NCI-H774 (cell line): ENCODE results near the gene RAVER1.
"Not testable (repeated sequence)": the region's sequence is repeated elsewhere in the genome, so short reads cannot be mapped to it uniquely, and the experiment has no call there.

Experiments used
- DNase-seq: peaks from one replicate; lab custom pipeline; 2025; lab: John Stamatoyannopoulos, UW

The RAVER1 gene

GRCh38 chr19:10343495-10343894 lies 10.2 kb upstream of the RAVER1 start:
- no peak for DNase-seq

DNA sequence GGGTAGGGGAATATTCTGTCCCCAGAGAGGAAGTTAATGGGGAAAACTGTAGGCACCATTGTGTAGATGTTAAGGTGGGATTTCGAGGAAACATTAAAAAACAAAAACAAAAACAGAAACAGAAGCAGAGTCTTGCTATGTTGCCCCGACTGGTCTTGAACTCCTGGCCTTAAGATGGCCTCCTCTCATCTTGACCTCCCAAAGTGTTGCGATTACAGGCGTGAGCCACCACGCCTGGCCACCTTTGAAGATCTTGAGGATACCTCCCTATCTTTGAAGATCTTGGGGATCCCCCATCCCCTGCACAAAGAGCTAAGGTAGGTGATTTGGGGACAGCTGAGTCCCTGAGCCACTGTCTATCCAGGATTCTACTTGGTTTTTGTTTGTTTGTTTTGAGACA lies 6.6 kb upstream of the RAVER1 start:
- no peak for DNase-seq

DNA sequence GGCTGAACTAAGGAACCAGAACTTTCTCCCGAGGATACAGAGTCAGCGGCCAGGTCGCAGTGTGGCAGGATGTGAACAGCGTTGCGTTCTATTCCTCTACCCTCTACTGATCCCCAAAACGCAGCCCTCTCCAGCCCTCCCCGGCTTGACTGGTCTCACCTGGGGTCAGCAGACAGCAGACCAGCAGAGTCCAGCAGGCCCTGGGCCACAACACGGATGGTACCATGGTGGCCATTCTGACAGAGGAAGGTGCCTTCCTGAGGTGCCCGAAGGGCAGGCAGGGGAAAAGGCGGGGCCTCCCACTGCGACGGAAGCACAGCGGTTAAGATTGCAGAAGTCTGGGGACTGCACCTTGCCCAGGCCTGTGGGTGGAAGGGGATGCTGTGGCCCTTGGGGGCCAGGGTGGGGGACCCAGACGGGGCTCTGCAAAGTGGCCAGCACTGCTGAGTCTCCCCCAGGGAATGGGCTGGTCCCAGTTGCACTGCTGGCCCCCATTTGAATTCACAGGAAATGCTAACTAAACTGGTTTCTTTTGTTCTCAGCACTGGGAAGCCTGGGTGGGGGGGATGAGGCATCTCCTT lies 6.1 kb upstream of the RAVER1 start, which contains the start of gene ICAM3:
TSS of gene ICAM3 (minus strand) at position 245 of the 581 bp plus-strand sequence. CDS start at position 235, 10 bp downstream.
- no peak for DNase-seq

- DNase-seq, result no peak
Measured at GRCh38 chr19:10338940-10339339, 5.6 kb upstream of the RAVER1 start.

GRCh38 chr19:10336725-10337124 lies 3.4 kb upstream of the RAVER1 start:
- DNase-seq, result not testable (repeated sequence)

- no peak for DNase-seq
Measured at GRCh38 chr19:10335352-10335985, 2.1 kb upstream of the RAVER1 start.

- DNase-seq, result peak; percentile 73
Measured at GRCh38 chr19:10334588-10335351, 1.4 kb upstream of the RAVER1 start.

- DNase-seq, result no peak
Measured at GRCh38 chr19:10333758-10334587, 644 bp upstream of the RAVER1 start.

DNA sequence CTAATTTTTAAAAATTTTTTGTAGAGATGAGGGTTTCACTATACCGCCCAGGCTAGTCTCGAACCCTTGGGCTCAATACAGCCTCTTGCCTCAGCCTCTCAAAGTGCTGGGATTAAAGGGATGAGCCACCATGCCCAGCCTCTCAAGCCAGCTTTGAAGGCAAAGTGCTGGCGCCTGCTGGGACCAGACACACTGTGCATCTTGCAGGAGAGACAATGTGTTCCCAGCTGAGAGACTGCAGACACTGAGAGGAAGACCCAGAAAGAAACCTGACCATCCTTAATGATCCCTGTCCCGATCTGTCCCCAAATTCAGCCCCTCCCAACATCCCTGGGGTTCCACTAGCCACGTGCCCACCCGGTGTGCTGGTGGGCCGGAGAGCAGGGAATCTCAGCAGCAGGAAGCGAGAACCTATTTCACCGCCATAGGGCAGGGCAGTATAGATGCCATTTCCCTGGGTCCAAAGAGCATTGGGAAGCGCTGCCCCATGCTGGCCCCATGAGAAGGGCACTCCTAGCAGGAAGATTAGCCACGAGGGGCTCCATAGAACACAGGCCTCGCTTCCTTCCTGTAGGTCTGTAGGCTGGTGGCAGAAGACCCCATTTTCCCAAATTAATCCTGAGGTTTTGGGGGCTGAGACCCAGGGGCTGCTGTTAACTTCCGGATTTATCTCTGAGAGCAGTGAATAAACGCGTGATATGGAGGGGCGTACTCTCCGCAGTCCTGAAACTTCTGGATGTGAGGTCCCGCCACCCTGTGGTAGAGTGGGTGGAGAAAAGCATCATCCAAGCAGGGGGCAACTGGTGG lies 968 bp downstream of the RAVER1 start:
- no peak for DNase-seq

DNA sequence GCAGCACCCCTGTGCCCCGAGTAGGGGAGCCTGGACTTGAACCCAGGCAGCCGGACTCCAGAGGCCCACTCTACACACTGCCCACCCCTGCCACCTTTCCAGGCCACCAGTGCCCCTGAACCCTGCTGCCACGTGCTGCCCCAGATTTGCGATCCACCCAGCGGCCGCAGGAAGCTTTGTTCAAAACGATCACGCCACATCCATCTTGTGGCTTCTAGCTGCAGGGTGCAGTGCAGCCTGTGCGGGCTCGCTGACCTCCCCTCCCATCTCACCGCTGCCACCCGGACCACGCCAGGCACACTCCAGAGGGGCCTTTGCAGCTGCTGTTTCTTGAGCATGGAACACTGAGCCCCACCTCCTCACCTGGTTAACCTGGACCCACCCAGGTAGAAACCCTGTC lies 3.8 kb downstream of the RAVER1 start:
- no peak for DNase-seq

DNA sequence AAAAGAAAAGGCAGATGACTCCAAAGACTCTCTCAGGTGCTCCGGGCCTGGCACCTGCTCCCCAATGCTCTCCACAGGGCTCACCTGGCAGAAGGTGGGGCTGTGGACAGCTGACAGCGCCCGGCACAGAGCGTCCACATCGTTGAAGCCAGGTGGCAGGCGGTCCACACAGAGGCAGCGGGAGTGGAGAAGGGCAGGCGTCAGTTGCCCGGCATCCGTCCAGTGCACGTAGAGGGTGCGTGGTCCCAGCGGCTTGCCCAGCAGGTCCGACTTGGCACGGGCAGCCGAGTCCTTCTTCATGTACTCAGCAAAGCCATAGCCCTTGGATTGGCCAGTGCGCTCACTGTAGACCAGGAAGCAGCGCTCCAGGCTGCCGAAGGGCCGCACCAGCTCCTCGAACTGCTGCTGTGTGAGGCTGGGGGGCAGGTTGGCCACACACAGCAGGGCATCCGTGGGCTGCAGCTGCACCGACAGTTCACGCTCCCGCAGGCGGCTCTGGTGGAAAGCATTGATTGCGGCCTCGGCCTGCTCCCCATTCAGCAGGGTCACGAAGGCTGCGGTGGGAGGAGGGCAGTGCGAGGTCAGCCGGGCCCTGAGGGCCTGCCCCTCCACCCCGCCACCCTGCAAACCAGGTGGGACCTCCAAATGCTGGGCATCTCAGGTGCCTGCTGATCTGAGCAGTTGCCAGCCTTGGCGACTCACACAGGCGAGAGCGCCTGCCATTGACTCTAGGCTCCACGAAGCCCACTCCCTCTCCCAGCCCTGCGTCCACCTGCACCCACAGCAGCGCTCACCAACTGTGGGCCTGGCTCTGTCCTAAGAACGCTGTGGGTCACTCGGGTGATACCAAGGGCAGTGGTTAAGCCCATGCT lies 4.5 kb downstream of the RAVER1 start:
- no peak for DNase-seq

- DNase-seq, result no peak
Measured at GRCh38 chr19:10327793-10328192, 5.5 kb downstream of the RAVER1 start.

- DNase-seq, result no peak
Measured at GRCh38 chr19:10325732-10326131, 7.6 kb downstream of the RAVER1 start.

DNA sequence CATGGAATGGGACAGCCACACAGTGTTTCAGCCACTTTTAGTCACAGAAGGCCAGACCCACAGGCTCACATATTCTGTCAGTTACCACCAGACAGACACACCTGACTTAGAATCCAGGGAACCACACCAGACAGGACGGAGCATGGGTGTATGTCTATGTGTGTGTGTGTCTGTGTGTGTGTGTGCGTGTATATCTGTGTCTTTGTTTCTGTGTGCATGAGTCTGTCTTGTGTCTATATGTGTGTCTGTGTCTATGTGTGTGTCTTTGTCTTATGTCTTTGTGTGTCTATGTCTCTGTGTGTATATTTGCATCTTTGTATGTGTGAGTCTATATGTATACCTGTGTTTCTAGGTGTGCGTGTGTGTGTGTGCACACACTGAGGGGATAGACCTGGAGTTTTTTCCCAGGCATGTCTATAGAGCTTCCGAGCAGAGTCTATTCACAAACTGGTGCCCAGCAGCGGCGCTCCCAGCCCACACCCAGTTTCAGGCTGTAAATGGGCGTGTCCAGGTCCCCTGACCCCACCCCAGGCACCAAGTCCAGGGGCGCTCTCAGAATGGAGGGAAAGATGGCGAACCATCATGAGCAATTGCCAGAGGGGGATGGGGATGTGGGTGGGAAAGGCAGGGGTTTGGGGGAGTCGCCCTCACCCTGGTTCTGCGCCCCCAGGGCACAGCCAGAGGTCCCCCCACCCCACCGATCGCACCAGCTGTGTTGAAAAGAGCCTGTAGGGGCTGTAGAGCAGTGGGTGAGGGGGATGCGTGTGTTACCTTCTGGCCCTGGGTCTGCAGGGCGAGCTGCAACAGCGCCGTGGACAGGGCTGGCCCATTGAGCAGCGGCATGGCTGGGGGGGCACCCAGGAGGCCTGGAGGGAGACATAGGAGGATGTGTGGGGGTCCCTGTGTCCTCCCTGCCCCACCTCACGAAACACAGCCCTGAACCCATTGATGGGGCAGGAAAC lies 11.2 kb downstream of the RAVER1 start:
- no peak for DNase-seq

GRCh38 chr19:10321417-10321797 lies 11.9 kb downstream of the RAVER1 start:
- no peak for DNase-seq

GRCh38 chr19:10320602-10321416 lies 12.5 kb downstream of the RAVER1 start:
- DNase-seq, result no peak

DNA sequence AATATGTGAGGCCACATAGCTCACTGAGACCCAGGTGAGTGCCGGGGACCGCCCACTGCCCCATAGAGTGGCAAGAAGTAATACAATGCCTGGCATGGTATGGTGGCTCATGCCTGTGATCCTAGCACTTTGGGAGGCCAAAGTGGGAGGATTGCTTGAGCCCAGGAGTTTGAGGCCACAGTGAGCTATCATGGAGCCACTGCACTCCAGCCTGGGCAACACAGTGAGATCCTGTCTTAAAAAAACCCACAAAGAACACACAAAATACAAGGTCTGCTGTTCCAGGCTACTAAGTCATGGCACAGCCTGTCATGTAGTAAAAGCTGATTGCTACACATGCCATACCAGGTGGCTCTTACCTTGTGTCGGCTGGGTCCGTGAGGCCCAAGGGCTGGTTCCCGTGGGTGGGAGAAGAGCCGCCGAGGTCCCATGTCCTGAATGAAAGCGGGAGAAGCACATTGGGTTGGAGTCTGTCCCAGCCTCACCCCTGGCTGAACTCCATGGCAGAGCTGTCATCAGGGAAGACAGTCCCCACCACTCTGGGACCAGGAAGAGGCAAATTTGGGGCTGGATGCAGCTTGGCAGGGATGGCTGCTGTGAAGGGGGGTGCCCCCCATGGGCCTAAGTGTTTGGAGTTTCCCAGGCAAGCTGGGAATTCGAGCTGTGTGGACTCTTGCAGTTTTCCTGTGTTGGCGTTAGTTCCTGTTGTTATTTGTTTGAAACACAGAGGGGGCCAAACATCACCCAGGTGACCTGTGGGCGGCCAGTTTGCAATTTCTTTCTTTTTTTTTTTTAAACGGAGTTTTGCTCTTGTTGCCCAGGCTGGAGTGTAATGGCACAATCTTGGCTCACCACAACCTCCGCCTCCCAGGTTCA lies 14.3 kb downstream of the RAVER1 start:
- no peak for DNase-seq
